Choroid plexus epithelial cell (primary cell): ENCODE data around the gene ARNT2.

Experiments used
- DNase-seq: peaks from one replicate; pipeline ENCODE4 v3.0.0-alpha.2; 2010; ENCODE audit warnings: low read depth
- H3K4me3 ChIP-seq: 2 replicates; pipeline ENCODE4 v1.5.1; 2011; ENCODE audit warnings: low read depth, mild to moderate bottlenecking, control low read depth, low read length, moderate library complexity
- CTCF ChIP-seq: conservative IDR thresholded peaks from 2 replicates; pipeline ENCODE4 v1.5.1; 2011; ENCODE audit warnings: low read depth, mild to moderate bottlenecking, control low read depth, inconsistent platforms, low read length, moderate library complexity

The ARNT2 gene

GRCh38 chr15:80457896-80458295, 53.7 kb downstream of the ARNT2 start:
- H3K4me3 ChIP-seq: no peak overlapping the region
- DNase-seq: no peak
- TF ChIP-seq CTCF: no peak

GRCh38 chr15:80458580-80458979, 54.4 kb downstream of the ARNT2 start:
- TF ChIP-seq CTCF: no peak
- H3K4me3 ChIP-seq: no peak overlapping the region
- DNase-seq: no peak

- H3K4me3 ChIP-seq: no peak overlapping the region
- no peak for DNase-seq
- TF ChIP-seq CTCF: no peak
Observed at GRCh38 chr15:80459380-80459779, 55.2 kb downstream of the ARNT2 start.

- no peak for DNase-seq
- TF ChIP-seq CTCF: no peak
- no peak overlapping the region for H3K4me3 ChIP-seq
Observed at GRCh38 chr15:80459818-80460217, 55.6 kb downstream of the ARNT2 start.

GRCh38 chr15:80461356-80462095, 57.3 kb downstream of the ARNT2 start:
- H3K4me3 ChIP-seq: no peak overlapping the region
- DNase-seq: peak; percentile 38
- no peak for TF ChIP-seq CTCF

GRCh38 chr15:80462111-80462510, 57.9 kb downstream of the ARNT2 start:
- no peak for TF ChIP-seq CTCF
- no peak overlapping the region for H3K4me3 ChIP-seq
- no peak for DNase-seq

- no peak for TF ChIP-seq CTCF
- no peak for DNase-seq
- H3K4me3 ChIP-seq: no peak overlapping the region
Observed at GRCh38 chr15:80462836-80463512, 58.8 kb downstream of the ARNT2 start.
